ENCODE results near the gene SS18L1.

The SS18L1 gene

GRCh38 chr20:62121776-62122653, 21.6 kb upstream of the SS18L1 start, which contains the start of gene LSM14B:
Gene LSM14B, plus strand, starts transcription at chr20:62122475. Its CDS starts 192 bp downstream, at chr20:62122667.
- H3K27me3 ChIP-seq (ENCODE audit: low read depth, low read length) = no peaks in the 10 kb centered on the region
- H4K20me1 ChIP-seq (ENCODE audit: insufficient read depth, low read length) = peaks cover 18% of the 10 kb centered on the region
- peaks cover 24% of the 10 kb centered on the region for H3K36me3 ChIP-seq (replicated peaks; ENCODE audit: low read depth, low read length)
- H3K27ac ChIP-seq (ENCODE audit: low read length) = peak within 1 kb of the TSS; percentile 76
- peak within 1 kb of the TSS; percentile 85 for H3K4me2 ChIP-seq (ENCODE audit: low read length)
- H3K9ac ChIP-seq (ENCODE audit: low read length) = peak within 1 kb of the TSS; percentile 94
- peaks cover 17% of the 10 kb centered on the region for H3K4me1 ChIP-seq (ENCODE audit: low read length)
- peak within 1 kb of the TSS; percentile 80 for H3K4me3 ChIP-seq (ENCODE audit: low read length)
- H2AFZ ChIP-seq (ENCODE audit: low read depth, low read length) = peak within 1 kb of the TSS; percentile 83; the same call in 1 of the 2 replicates
- H3K79me2 ChIP-seq (ENCODE audit: low read length) = peaks cover 29% of the 10 kb centered on the region
- TF ChIP-seq CTCF (IDR thresholded peaks at IDR 0.05; ENCODE audit: low read depth, low read length) = no peak
- no peak for TF ChIP-seq EZH2phosphoT487 (IDR thresholded peaks at IDR 0.05; ENCODE audit: low read depth)
- no peaks in the 10 kb centered on the region for H3K9me3 ChIP-seq (ENCODE audit: insufficient read depth, low read length)

- H3K9me3 ChIP-seq (ENCODE audit: insufficient read depth, low read length) = no peaks in the 10 kb centered on the region
- TF ChIP-seq EZH2phosphoT487 (IDR thresholded peaks at IDR 0.05; ENCODE audit: low read depth) = no peak
- no peak for TF ChIP-seq CTCF (IDR thresholded peaks at IDR 0.05; ENCODE audit: low read depth, low read length)
- peaks cover 32% of the 10 kb centered on the region for H3K36me3 ChIP-seq (replicated peaks; ENCODE audit: low read depth, low read length)
- H3K4me3 ChIP-seq (ENCODE audit: low read length) = peak overlapping the region; percentile 80
- no peaks in the 10 kb centered on the region for H3K27me3 ChIP-seq (ENCODE audit: low read depth, low read length)
- peaks cover 29% of the 10 kb centered on the region for H3K79me2 ChIP-seq (ENCODE audit: low read length)
- H3K27ac ChIP-seq (ENCODE audit: low read length) = peak overlapping the region; percentile 66
- peak overlapping the region; percentile 94 for H3K9ac ChIP-seq (ENCODE audit: low read length)
- H3K4me1 ChIP-seq (ENCODE audit: low read length) = peaks cover 22% of the 10 kb centered on the region
- peaks cover 18% of the 10 kb centered on the region for H4K20me1 ChIP-seq (ENCODE audit: insufficient read depth, low read length)
- peak overlapping the region; percentile 85 for H3K4me2 ChIP-seq (ENCODE audit: low read length)
- no peak overlapping the region for H2AFZ ChIP-seq (ENCODE audit: low read depth, low read length)
Observed at GRCh38 chr20:62122654-62123449, 20.7 kb upstream of the SS18L1 start.

GRCh38 chr20:62123450-62124118, 20.0 kb upstream of the SS18L1 start:
- H3K79me2 ChIP-seq (ENCODE audit: low read length) = peaks cover 29% of the 10 kb centered on the region

More at GRCh38 chr20:62123450-62124118, 20.0 kb upstream of the SS18L1 start:
- no peak overlapping the region for H3K27ac ChIP-seq (ENCODE audit: low read length)
- H3K9ac ChIP-seq (ENCODE audit: low read length) = peak overlapping the region; percentile 94
- H3K9me3 ChIP-seq (ENCODE audit: insufficient read depth, low read length) = no peaks in the 10 kb centered on the region
- H3K36me3 ChIP-seq (replicated peaks; ENCODE audit: low read depth, low read length) = peaks cover 39% of the 10 kb centered on the region
- H3K4me1 ChIP-seq (ENCODE audit: low read length) = peaks cover 22% of the 10 kb centered on the region
- H3K4me3 ChIP-seq (ENCODE audit: low read length) = peak overlapping the region; percentile 80
- no peak overlapping the region for H2AFZ ChIP-seq (ENCODE audit: low read depth, low read length)
- no peak for TF ChIP-seq CTCF (IDR thresholded peaks at IDR 0.05; ENCODE audit: low read depth, low read length)
- no peak for TF ChIP-seq EZH2phosphoT487 (IDR thresholded peaks at IDR 0.05; ENCODE audit: low read depth)
- peak overlapping the region; percentile 85 for H3K4me2 ChIP-seq (ENCODE audit: low read length)
- H4K20me1 ChIP-seq (ENCODE audit: insufficient read depth, low read length) = peaks cover 22% of the 10 kb centered on the region
- H3K27me3 ChIP-seq (ENCODE audit: low read depth, low read length) = no peaks in the 10 kb centered on the region

Measured in OCI-LY3 (cell line).